A549 (cell line): ENCODE data around the gene VPS51.

Experiments used
- FOSL2 ChIP-seq, 2 experiments: fragments of 450-650 bp in 1 of 2; fragments of >200 bp in 1 of 2; sonication (Bioruptor Twin) in 1 of 2; formaldehyde crosslinking; IDR thresholded peaks; 2 replicates each; pipeline versions ENCODE4 v1.5.0 to v1.6.1; 2016 to 2020; ENCODE audit warnings: mild to moderate bottlenecking in 1 of 2, moderate library complexity in 1 of 2
- PHF8 ChIP-seq: fragments of 200-600 bp; sonication (generic); IDR thresholded peaks from 2 replicates; pipeline ENCODE4 v1.6.1; 2016; ENCODE audit warnings: low read depth, mild to moderate bottlenecking, antibody characterized with exemption, moderate library complexity, borderline replicate concordance
- POLR2A ChIP-seq: IDR thresholded peaks from 2 replicates; pipeline ENCODE4 v1.6.1; 2012; ENCODE audit warnings: mild to moderate bottlenecking, low read length

DNA sequence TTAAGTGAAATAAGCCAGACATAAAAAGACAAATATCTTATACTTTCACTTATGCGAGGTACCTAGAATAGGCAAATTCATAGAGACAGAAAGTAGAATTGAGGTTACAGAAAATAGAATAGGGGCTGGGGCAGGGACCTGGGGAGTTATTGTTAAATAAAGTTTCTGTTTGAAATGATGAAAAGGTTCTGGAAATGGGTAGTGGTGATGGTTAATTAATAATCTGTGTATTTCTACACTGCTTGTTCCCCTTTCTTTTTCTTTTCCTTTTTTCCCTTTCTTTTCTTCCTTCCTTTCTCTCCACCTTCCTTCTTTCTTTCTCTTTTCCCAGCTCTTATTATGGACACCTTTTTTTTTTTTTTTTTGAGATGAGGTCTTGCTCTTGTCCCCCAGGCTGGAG, 40.5 kb upstream of the VPS51 start:
- no peak for TF ChIP-seq PHF8
- no peak for TF ChIP-seq POLR2A
- no peak for TF ChIP-seq FOSL2 (IDR thresholded peaks at IDR 0.05)
- TF ChIP-seq FOSL2 (CRISPR knock-in tag; IDR thresholded peaks at IDR 0.05), result no peak
